Sigmoid colon (tissue), 4 donors: ENCODE measurements around the gene AUTS2.
"Not testable (repeated sequence)": the region's sequence is repeated elsewhere in the genome, so short reads cannot be mapped to it uniquely, and the experiment has no call there.

Experiments used
- CTCF ChIP-seq, 4 experiments: fragments of 450-650 bp in 3 of 4; fragments of 200-600 bp in 1 of 4; IDR thresholded peaks; one replicate each; pipeline ENCODE4 v1.5.1; 2016 to 2019; ENCODE audit warnings: antibody characterized with exemption in 4 of 4, mild to moderate bottlenecking in 3 of 4, moderate library complexity in 2 of 4
- EP300 ChIP-seq, 4 donors: sonication (generic); formaldehyde crosslinking; IDR thresholded peaks; one replicate each; pipeline ENCODE4 v1.6.1; 2017; ENCODE audit warnings: antibody characterized with exemption in 4 of 4
- POLR2A ChIP-seq, 2 donors: fragments of 450-650 bp; IDR thresholded peaks; one replicate each; pipeline ENCODE4 v1.6.1; 2016; ENCODE audit warnings: antibody characterized with exemption in 2 of 2, mild to moderate bottlenecking in 2 of 2, moderate library complexity in 2 of 2

GRCh38 chr7:70729553-70730157 lies 1131.4 kb downstream of the AUTS2 start:
- TF ChIP-seq CTCF, POLR2A, EP300 (IDR thresholded peaks at IDR 0.05): not testable (repeated sequence)
